HPDE6-E6E7 (cell line): Measurements from ENCODE around the gene TRPV5.

Source experiments
- DNase-seq: peaks from one replicate; pipeline ENCODE4 v3.0.0; 2011; ENCODE audit warnings: missing footprints; ENCODE audit errors: extremely low spot score

The TRPV5 gene

DNA sequence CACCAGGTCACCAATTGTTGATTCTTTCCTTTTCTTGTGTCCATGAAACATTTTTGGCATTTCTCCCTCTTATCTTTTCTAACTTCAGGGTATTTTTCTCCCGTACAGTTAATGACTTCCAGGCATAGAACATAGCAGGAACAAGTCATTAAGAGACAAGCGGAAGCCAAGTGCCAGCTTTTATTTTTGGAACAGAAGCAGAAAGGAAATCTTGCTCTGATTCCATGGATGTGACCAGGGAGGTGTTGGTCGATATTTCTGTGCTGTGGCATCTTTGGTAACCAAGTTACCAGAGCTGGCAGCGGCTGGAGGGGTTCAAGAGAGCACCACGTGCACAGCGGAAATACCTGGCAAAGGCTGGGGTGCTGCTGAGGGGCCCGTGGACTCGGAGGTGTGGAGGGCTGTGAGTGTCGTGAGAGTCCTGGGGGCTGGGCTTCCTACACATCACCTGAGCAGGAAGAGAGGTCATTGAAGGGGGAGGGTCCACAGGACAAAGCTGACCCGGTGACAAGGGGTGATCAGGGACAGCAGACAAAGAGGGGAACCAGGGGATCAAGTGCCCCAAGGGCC lies 7.5 kb upstream of the TRPV5 start:
- DNase-seq = no peak

- no peak for DNase-seq
Observed at GRCh38 chr7:142939226-142939910, 5.8 kb upstream of the TRPV5 start, which contains the start of gene LLCFC1. Gene LLCFC1, plus strand, starts transcription at chr7:142939484. Its CDS starts 138 bp downstream, at chr7:142939622.

DNA sequence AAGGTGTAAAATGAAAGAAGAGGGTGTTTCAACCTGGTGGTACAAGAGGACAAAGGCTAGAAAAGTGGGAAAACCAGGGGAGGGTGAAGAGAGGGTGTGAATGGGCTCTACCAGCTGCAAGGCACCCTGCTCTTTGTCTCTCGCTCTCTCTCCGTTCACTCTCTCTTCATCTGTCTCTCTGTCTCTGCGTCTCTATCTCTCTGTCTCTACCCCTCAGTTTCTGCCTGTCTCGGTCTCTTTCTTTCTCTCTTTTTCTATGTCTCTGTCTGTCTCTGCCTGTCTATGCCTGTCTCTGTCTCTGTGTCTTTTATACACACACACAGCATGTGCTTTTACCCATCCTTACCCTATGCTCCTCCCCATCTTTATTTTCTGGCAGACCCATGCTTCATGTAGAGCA lies 5.1 kb upstream of the TRPV5 start:
- no peak for DNase-seq

GRCh38 chr7:142935941-142936565 lies 2.5 kb upstream of the TRPV5 start:
- no peak for DNase-seq

- no peak for DNase-seq
Observed at GRCh38 chr7:142934056-142934455, 510 bp upstream of the TRPV5 start.

- DNase-seq = no peak
Observed at GRCh38 chr7:142933092-142933475, 462 bp downstream of the TRPV5 start.

DNA sequence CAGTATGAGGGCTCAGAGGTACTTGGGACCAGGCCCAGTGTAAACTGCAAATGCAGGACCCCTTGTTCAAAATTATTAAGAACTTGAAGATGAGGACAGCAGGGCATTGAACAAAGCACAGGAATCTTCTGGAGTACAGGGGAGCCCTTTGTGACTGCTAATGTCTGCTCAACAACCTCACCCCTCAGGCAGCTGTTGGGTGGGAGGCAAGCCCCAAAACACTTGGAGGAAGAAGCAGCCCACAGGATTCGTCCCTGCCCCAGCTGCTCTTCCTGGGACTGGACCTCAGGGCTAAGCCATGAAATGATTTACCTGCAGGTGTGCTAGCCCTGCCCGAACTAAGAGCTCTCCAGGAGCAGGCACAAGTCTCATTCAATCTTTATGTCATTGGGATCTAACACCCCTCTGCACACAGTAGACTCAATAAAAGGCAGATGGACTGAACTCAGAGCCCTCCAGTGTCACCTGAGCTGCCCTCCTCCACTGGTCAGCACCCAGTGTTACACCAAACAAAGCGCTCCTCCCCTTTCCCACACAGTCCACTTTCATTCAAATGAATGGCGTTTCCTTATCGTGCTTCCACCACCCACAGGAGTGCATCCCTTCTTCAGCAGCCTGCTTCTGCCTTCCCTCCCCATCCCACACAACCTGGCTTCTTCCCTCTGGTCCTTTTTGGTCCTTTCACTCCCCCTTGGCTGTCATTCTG lies 1.0 kb downstream of the TRPV5 start:
- DNase-seq = no peak

- DNase-seq = no peak
Observed at GRCh38 chr7:142930126-142930730, 3.3 kb downstream of the TRPV5 start.

GRCh38 chr7:142927949-142928348 lies 5.6 kb downstream of the TRPV5 start:
- DNase-seq = no peak

GRCh38 chr7:142927085-142927745 lies 6.3 kb downstream of the TRPV5 start:
- no peak for DNase-seq

DNA sequence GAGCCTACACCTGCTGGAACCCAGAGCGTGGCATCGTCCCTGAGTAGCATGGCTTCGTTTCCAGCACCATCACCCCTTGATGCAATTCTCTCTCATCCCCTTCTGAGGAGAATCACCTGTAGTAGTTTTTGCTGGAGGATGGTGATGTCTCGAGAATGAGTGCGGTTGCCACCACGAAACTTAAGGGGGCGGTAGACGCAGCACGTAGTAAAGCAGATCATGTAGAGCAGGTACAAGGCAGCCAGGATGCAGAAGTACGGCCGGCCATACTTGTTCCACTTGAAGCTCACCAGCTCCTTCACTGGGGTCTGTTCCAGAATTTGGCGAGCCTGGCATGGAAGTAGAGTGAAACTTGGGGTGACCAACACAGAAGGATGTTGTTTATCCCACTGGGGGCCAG lies 8.1 kb downstream of the TRPV5 start:
- DNase-seq = no peak

DNA sequence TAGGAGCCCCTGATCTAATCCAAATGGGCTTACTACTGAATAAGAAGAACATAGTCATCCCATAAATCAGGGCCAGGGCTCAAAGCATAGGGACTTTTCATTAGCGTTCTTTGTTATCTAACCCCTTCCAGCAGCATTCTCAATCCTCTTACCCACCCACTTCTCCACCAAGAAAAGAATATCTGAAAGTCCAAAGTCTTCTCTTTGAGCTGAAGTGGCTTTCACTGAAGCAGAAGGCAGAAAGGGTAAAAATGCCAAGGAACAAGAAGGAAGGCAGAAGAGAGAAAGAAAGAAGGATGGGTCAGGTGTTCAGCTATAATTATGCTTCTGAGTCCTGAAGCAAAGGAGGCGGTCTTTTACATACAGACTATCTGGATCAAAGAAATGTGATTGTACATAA lies 10.2 kb downstream of the TRPV5 start:
- DNase-seq = no peak

DNA sequence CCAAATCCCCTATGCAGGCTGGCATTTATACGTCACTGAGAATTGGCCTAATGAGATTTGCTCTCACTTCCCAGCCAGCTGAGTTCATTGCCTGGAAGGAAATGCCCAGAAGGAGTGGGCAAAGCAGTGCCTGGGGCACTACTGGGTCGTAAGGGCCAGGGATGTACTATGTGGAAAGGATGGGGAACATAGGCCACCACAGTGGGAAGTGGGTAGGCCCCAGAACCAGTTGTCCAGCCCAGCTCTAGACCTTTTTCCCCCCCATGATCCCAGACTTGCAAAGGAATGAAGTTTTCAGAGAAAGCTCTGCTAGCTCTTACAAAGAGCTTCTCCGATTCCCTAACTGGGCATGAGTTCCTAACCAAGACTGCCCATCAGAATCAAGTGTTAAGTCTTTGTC lies 13.9 kb downstream of the TRPV5 start:
- no peak for DNase-seq

GRCh38 chr7:142918901-142919300 lies 14.6 kb downstream of the TRPV5 start:
- DNase-seq = no peak

DNA sequence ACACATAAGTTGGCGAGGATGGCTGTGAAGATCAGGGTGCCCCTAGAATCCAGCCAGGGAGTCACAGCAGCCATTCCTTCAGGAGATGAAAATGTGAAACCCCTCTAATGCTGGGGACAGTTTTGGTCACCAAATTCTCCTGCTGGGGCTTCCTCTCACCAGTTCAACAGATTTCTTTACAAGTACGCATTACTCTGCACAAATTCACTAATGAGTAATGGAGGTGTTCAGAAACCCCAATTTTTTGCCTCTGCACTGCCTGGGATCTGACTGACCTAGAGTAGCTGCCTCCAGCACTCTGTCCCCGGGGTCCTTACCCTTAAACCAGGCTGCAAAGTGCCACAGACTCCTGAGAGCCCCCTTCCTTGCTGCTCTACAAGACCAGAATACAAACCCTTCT lies 16.1 kb downstream of the TRPV5 start:
- DNase-seq = no peak

- no peak for DNase-seq
Observed at GRCh38 chr7:142916508-142916907, 17.0 kb downstream of the TRPV5 start.

- no peak for DNase-seq
Observed at GRCh38 chr7:142915315-142915714, 18.2 kb downstream of the TRPV5 start.

DNA sequence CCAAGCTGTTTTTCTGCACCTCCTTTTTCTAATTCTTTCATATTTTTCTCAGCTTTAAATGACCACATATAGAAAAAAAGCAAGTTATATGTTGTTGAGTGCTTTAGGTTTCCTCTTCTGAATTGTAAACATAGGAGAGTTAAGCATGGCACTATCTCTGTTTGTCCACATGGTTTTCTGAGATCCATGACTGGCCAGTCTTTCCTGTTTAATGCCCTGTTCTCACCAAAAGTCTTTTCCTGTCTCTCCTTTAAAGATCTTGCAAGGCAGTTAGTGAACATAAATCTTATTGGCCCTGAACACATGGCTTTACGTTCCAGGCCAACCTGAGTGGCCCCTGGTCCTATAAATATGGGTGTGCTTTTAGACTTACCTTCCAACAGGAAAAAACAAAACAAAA lies 19.4 kb downstream of the TRPV5 start:
- DNase-seq = no peak

DNA sequence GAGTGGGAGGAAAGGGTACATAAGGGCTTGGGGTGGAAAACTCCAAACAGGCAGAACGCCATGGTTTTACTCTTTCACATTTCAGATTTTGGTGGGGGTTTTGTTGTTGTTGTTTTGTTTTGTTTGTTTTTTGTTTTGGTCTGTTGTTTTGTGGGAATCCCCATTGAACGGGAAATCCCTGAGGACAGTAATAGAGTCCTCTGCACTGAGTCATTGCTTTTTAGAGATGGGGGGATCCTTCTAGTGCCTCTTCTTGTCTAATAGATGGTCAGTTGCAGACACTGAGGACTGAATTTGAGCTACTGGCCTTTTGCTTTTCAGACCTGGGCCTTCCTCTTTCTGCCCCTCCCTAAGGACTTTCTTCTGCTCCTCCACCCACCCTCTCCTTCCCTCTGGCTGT lies 20.0 kb downstream of the TRPV5 start:
- no peak for DNase-seq

- no peak for DNase-seq
Observed at GRCh38 chr7:142913051-142913450, 20.5 kb downstream of the TRPV5 start.

- DNase-seq = no peak
Observed at GRCh38 chr7:142910481-142910880, 23.1 kb downstream of the TRPV5 start.

DNA sequence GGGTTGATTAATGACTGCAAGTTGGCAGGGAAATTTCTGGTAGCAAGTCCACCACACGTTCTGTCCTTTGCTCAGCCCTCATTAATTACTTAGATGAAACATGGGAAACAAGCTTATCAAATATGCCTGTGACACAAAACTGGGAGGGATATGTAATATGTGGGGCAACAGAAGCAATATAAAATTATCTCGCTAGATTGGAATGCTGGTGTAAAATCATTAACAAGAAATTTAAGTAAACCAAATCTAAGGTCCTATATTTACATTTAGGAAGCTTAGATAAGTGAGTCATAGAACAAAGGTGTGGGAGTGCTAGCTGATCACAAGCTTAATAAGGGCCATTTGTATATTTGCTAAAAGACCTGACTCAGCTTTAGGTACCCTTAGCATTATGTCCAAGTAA lies 23.5 kb downstream of the TRPV5 start:
- no peak for DNase-seq
